GM10266 (cell line): Measurements from ENCODE around the gene MZB1.
"Not testable (repeated sequence)": the region's sequence is repeated elsewhere in the genome, so short reads cannot be mapped to it uniquely, and the experiment has no call there.

Source experiments
- DNase-seq: peaks from one replicate; pipeline ENCODE4 v3.0.0; 2012; ENCODE audit errors: extremely low spot score
- CTCF ChIP-seq: IDR thresholded peaks from 2 replicates; pipeline ENCODE4 v1.5.1; 2012; ENCODE audit warnings: mild to moderate bottlenecking, low read depth; ENCODE audit not compliant: control insufficient read depth, insufficient read depth; ENCODE audit errors: missing control alignments

Gene MZB1

DNA sequence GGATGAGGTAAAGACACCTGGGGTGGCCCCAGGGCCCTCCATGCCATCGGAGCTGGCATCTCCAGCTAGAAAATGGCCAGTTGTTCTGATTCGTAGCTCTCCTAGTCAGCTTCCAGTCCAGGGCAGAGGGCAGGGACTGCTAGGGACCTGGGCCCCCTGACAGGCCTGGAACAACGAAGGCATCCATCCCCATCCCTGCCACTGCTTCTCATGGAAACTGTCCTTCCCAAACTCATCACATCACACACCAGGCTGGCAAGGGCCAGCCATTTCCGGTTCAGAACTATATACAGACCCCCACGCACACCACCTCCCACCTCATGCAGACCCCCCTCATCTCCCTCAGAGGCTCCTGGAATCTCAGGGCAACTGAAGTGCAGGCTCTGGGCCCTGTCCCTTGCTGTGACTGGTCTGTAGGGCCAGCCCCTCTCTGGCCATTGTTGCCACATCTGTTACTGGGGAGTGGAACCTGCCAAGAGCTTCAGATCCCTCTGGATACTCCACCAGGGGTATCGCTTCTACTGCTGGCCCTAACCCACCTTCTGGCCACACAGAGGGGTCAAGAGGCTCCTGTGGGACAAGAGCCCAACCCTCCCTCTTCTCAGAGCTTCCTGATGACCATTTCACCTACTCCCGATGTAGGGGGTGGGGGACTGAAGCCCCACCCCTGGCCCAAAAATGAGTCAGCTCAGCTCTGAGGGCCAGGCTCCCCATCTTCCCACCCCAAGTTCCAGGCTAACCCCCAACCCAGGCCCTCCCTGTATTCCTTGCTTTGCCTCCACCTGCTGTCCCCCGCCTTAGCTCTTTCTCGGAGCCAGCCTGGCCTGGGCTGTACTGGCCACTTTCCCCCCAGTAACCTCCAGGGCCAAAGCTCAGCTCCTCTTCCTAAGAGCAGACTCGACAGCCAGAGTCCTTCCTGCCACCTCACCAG lies 1.2 kb upstream of the MZB1 start:
- no peak for TF ChIP-seq CTCF

DNA sequence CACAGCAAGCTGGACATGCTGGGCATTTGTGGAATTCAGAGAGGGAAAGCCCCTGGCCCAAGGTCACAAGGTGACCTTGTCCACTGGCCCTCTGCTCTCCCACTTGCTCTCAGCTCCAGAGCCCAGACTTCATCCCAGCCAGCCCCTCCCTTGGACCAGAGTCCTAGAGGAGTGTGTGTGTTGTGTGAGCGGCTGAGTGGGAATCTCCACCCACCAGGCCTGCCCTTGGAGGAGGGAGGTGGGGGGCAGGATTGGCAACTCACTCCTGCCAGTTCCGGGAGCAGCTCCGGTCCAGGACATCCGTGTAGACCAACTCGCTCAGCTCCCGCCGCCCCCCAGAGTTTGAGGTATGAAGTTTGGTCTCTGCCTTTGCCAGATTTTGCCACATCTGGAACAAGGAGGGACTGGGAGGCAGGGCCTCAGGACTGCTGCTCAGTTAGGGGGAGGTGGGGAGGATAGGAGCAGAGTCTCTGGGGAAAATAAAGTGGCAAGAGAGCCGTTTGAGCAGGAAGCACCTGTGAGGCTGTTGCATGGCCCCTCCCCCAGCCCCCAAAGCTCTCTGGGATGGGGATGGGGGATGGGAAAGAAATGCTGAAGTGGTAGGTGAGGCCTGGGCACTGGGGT lies 1.4 kb downstream of the MZB1 start:
- no peak for DNase-seq
- no peak for TF ChIP-seq CTCF

More for the DNA sequence above, 1.2 kb upstream of the MZB1 start:
- DNase-seq, result no peak

DNA sequence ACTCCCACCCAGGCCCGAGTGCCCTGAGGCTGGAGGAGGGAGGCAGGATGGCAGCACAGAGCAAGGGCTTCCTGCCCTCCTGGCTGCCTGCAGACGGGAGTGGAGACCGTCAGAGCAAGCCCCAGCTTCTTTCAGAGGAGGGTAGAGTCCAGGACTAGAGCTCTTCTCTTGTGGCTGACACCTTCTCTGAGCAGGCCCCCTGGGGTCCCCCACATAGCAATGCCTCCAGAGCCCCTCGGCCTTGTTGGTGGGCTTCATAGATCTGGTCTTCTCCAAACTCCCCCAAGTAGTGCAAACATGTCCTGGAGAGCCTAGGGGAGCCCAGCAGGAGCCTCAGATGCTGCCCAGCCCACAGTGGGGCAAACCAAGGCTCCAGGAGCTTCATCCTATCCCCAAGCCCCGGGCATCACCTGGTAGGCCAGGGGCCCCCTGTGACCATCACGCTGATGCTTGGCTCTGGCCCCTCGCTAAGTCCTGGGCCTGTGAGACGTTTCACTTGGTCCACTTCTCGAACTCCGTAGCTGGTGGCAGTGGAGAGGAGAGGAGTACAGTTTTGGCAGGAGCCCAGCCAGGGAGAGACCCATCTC lies 2.0 kb downstream of the MZB1 start:
- TF ChIP-seq CTCF, result no peak

GRCh38 chr5:139386956-139387355 lies 2.8 kb downstream of the MZB1 start:
- not testable (repeated sequence) for DNase-seq

More for the DNA sequence above, 2.0 kb downstream of the MZB1 start:
- DNase-seq, result no peak

DNA sequence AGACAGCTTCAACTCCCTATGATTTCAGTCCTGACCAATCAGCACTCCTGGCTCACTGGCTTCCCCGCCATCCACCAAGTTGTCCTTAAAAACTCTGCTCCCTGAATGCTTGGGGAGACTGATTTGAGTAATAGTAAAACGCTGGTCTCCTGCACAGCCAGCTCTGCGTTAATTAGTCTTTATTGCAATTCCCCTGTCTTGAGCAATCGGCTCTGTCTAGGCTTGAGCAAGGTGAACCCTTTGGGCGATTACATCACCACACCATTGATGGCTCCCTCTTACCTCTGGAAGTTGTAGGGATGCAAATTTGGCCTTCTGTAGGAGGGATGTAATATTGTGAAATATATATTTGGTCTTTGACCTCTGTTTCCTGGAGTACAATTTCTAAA lies 3.7 kb downstream of the MZB1 start:
- no peak for TF ChIP-seq CTCF
- DNase-seq, result no peak

DNA sequence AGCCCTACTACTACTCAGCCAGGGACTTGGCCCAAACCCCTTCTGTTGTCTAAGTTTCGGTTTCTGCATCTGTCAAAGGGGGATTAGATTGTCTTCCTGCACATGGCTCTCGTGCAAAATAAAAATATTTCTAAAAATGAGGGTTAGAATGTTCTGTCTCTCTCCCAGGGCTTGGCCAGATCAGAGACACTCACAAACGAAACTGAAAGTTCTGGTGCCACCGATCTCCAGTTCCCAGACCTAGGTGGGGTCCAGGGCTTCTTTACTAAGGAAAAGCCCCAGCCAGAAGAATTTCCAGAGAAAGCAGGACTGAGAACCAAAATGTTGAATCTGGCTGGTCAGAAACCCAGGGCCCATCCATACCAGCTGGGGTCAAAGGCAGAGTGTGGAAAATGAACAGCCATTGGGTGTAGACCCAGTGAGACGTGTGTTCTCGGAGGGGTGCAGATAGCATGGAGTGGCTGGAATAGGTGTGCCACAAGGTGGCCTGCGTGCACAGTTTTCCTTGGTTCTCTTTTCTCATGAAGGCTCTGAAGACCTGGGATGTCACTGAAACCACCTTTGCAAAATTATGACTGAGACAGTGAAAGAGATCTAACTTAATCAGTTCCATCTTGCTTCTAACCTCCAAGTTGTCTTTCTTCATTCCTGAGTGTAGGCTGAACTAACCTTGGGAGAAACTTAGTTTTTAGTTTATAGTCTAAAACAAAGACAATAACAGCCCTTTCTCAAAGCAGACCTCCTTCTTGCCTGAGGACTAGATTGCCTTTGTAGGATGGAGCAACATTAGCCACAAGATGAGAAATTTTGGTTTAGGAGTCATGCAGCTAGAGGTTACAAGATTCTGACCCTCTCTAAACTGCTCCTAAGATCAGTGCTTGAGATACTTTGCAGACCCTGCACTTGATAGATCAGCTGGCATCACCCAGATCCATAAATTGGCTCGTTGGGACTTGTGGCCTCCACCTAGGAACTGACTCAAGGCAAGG lies 4.4 kb downstream of the MZB1 start:
- TF ChIP-seq CTCF, result peak; percentile 20
- DNase-seq, result no peak

DNA sequence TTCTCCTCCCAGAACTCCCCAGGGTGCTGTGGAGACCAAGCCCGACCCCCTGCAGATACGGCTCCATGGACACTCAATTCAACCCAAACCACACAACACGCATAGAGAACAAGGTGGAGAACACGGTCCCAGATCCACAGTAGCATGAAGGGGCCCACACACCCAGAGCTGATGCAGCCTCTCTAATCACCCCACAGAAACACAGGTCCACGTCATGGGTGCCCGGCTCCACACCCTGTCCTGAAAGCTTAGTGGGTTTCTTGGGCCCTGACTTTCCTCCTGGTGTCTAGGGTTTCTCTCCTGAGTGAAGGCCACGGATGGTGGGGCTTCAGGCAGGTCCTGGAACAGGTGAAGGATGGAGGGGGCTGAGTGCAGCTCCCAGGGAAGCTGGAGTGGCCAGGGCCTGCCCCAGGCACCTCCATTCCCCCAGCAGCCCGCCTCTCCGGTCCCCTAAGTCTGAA lies 5.1 kb downstream of the MZB1 start:
- TF ChIP-seq CTCF, result no peak
- DNase-seq, result no peak
